Nephron progenitor cell (in vitro differentiated cells): ENCODE data around the gene RRP7A.
A peak's percentile ranks its signal among the peaks of the same experiment; 100 is the strongest.

Experiments
- DNase-seq: peaks from one replicate; pipeline ENCODE4 v3.0.0; 2021
- H3K27ac Mint-ChIP-seq: 2 replicates; pipeline ENCODE4 v1.8.0; 2021; ENCODE audit warnings: mild to moderate bottlenecking, moderate library complexity, mixed read lengths
- H3K27me3 Mint-ChIP-seq: 2 replicates; pipeline ENCODE4 v1.8.0; 2021; ENCODE audit warnings: mild to moderate bottlenecking, low read depth, mixed read lengths; ENCODE audit not compliant: poor library complexity
- H3K36me3 Mint-ChIP-seq: 2 replicates; pipeline ENCODE4 v1.8.0; 2021; ENCODE audit warnings: low read depth, mixed read lengths
- H3K4me1 Mint-ChIP-seq: 2 replicates; pipeline ENCODE4 v1.8.0; 2021; ENCODE audit warnings: mixed read lengths
- H3K4me3 Mint-ChIP-seq: 2 replicates; pipeline ENCODE4 v1.8.0; 2021; ENCODE audit warnings: mild to moderate bottlenecking, moderate library complexity, mixed read lengths
- H3K9me3 Mint-ChIP-seq: 2 replicates; pipeline ENCODE4 v1.8.0; 2021; ENCODE audit warnings: mild to moderate bottlenecking, moderate library complexity, mixed read lengths
- TF ChIP-seq, protein P1 (sequence below): fragments of 200-600 bp; sonication (generic); IDR thresholded peaks from 2 replicates; pipeline ENCODE4 v1.5.0; 2021; ENCODE audit warnings: antibody characterized with exemption

RRP7A gene

DNA sequence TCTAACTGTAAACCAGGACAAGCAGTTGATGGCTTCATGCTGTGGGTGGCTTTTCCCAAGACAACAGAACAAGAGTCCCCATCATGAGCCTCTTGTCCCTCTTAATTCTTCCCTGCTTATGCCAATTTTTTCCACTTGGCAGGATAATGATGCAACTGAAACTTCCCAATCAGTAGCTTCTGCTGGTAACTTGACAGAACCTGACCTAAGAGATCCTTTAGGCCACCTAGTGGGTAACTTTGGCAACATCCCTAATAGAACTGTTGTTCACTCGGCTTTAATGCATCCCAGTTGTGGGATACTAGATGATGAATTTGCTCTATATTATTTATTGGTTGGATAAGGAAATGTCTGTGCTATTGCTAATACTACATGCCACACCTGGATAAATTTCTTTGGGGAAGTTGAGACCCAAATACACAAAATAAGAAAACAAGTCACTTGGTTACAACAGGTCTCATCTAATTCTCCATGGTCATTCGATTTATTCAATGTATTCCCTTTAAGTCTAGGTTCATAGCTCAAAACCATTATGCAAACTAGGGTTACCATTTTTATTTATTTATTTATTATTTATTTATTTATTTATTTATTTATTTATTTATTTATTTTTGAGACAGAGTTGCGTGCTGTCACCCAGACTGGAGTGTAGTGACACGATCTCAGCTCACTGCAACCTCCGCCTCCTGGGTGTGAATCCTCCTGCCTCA lies 46.0 kb downstream of the RRP7A start:
- no peak for DNase-seq
- no peaks in the 10 kb centered on the region for H3K36me3 Mint-ChIP-seq
- H3K9me3 Mint-ChIP-seq = no peaks in the 10 kb centered on the region
- no peak overlapping the region for H3K27ac Mint-ChIP-seq
- H3K27me3 Mint-ChIP-seq = peaks cover 33% of the 10 kb centered on the region
- H3K4me3 Mint-ChIP-seq = no peak overlapping the region
- TF ChIP-seq, protein P1, sequence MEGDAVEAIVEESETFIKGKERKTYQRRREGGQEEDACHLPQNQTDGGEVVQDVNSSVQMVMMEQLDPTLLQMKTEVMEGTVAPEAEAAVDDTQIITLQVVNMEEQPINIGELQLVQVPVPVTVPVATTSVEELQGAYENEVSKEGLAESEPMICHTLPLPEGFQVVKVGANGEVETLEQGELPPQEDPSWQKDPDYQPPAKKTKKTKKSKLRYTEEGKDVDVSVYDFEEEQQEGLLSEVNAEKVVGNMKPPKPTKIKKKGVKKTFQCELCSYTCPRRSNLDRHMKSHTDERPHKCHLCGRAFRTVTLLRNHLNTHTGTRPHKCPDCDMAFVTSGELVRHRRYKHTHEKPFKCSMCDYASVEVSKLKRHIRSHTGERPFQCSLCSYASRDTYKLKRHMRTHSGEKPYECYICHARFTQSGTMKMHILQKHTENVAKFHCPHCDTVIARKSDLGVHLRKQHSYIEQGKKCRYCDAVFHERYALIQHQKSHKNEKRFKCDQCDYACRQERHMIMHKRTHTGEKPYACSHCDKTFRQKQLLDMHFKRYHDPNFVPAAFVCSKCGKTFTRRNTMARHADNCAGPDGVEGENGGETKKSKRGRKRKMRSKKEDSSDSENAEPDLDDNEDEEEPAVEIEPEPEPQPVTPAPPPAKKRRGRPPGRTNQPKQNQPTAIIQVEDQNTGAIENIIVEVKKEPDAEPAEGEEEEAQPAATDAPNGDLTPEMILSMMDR = peak; percentile 78
- H3K4me1 Mint-ChIP-seq = peaks cover 21% of the 10 kb centered on the region

DNA sequence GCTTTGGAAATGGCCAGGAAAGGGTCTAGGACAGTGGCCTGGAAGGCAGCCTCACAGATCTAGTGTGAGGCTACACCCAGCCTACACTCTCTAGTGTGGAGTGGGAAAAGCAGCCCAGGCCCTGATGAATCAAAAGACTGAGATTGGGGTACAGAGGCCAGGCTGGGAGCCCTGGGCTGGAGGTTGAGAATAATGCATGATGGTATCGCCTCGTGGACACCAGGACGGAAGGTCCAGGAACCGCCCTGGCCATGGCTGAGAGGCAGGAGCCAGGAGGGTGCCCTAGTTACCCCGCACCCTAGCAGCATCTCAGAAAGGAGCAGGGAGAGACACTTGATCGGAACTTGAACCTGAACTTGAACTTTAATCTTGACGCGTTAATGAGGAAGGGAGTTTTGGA lies 46.9 kb downstream of the RRP7A start:
- no peaks in the 10 kb centered on the region for H3K9me3 Mint-ChIP-seq
- H3K27ac Mint-ChIP-seq = peak overlapping the region; percentile 5
- peaks cover 16% of the 10 kb centered on the region for H3K4me1 Mint-ChIP-seq
- DNase-seq = no peak
- peaks cover 42% of the 10 kb centered on the region for H3K27me3 Mint-ChIP-seq
- H3K4me3 Mint-ChIP-seq = no peak overlapping the region
- TF ChIP-seq, protein P1 = no peak
- no peaks in the 10 kb centered on the region for H3K36me3 Mint-ChIP-seq

DNA sequence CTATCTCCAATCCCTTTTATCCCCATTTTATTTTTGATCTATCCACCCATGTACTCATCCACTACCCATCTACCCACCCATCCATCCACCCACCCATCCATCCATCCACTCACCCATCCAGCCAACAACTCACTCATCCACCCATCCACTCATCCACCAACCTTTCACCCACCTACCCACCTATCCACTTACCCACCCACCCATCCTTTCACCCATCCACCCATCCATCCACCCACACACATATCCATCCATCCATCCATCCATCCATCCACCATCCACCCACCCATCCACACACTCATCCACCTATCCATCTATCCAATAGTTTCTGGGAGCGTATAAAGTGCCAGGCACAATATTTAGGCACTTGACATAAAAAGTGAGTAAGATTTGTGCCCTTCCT lies 48.2 kb downstream of the RRP7A start:
- H3K27ac Mint-ChIP-seq = no peak overlapping the region
- TF ChIP-seq, protein P1 = no peak
- H3K4me3 Mint-ChIP-seq = no peak overlapping the region
- H3K9me3 Mint-ChIP-seq = no peaks in the 10 kb centered on the region
- H3K27me3 Mint-ChIP-seq = peaks cover 42% of the 10 kb centered on the region
- no peak for DNase-seq
- no peaks in the 10 kb centered on the region for H3K36me3 Mint-ChIP-seq
- H3K4me1 Mint-ChIP-seq = peaks cover 16% of the 10 kb centered on the region

DNA sequence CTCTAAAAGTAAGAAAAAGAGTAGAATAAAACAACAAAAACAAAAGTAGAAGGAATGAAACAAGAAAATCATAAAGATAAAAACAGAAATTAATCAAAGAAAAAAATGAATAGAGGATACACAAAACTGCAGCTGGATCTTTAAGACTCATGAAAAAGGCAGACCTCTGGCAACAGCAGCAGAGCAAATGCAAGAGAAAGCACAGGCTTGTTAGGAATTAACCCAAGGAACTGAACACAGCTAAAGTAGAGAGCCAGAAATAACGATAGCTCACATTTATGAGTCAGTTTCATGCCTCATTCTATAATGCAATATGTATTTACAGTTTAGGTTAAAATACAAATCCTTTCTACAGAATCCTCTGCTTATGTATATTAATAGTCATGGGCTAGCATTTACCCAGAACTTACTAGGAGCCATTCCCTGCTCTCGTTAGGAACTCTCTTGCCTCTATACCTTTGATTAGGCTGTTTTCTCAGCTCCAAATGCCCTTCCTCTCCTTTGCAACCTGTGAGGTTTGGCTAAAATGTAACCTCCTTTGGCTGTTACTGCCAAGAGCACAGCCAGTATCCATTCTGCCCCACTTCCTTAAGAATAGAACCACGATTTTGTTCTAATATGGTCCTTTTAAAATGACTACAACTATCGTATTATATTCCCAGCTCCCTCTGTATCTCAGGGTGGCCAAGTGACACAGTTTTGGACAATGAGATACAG lies 49.1 kb downstream of the RRP7A start:
- Mint-ChIP-seq H3K4me3 (no peak overlapping the region), H3K9me3 (no peaks in the 10 kb centered on the region), H3K27me3 (peaks cover 40% of the 10 kb centered on the region), H3K4me1 (peaks cover 16% of the 10 kb centered on the region), H3K36me3 (no peaks in the 10 kb centered on the region), H3K27ac (no peak overlapping the region)
- DNase-seq = no peak
- TF ChIP-seq, protein P1 = no peak

DNA sequence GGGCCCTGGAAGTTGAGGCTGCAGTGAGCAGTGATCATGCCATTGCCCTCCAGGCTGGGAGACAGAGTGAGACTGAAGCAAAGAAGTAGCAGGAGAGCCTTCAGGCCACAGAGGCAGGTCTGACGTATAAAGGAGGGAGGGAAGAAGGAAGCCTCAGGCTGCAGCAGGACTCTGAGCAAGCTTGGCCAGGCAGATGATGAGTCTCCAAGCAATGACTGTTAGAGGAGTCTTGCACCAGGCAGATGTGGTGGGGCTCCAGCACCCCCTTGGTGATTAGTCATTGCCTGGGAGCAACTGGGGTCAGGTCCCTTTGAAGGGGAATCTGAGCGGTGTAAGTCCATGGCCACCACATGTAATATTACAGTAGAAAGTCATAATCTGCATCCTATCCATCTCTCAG lies 50.8 kb downstream of the RRP7A start:
- DNase-seq = no peak
- peaks cover 4% of the 10 kb centered on the region for H3K9me3 Mint-ChIP-seq
- H3K36me3 Mint-ChIP-seq = no peaks in the 10 kb centered on the region
- no peak overlapping the region for H3K27ac Mint-ChIP-seq
- no peak overlapping the region for H3K4me3 Mint-ChIP-seq
- peaks cover 16% of the 10 kb centered on the region for H3K4me1 Mint-ChIP-seq
- TF ChIP-seq, protein P1 = no peak
- peaks cover 45% of the 10 kb centered on the region for H3K27me3 Mint-ChIP-seq

DNA sequence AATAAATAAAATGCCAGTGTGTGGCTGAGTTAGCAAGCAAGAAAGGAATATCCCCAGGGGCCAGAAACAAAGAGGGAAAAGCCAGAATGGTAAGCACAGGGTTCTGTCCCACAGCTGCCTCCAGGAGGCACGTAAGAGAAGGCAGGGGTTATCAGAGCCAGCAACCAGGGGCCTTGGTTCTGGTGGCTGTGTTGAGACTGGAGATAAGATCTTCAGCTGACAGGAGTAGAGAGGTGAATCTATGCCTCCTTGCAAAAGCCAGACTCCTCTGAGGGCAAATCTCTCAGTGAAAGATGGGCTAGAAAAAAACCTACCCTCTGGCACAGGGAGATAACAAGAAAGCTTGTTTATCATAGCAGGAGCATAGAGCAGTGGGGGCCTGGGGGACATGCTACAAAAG lies 57.6 kb downstream of the RRP7A start:
- H3K4me1 Mint-ChIP-seq = peaks cover 18% of the 10 kb centered on the region
- peaks cover 48% of the 10 kb centered on the region for H3K27me3 Mint-ChIP-seq
- no peak overlapping the region for H3K27ac Mint-ChIP-seq
- no peak for DNase-seq
- no peak overlapping the region for H3K4me3 Mint-ChIP-seq
- peaks cover 4% of the 10 kb centered on the region for H3K36me3 Mint-ChIP-seq
- H3K9me3 Mint-ChIP-seq = peaks cover 22% of the 10 kb centered on the region
- TF ChIP-seq, protein P1 = no peak
